NB4 (cell line): ENCODE measurements around the gene KCNH3.

Experiments used
- DNase-seq: peaks from one replicate; pipeline ENCODE4 v3.0.0; 2010; ENCODE audit warnings: low read depth
- H3K4me3 ChIP-seq: one replicate; pipeline ENCODE4 v1.5.1; 2011; ENCODE audit warnings: mild to moderate bottlenecking, low read depth, low read length, moderate library complexity
- MYC ChIP-seq: IDR thresholded peaks from 2 replicates; pipeline ENCODE4 v1.6.1; 2011; ENCODE audit warnings: low read depth, low read length
- POLR2A ChIP-seq: IDR thresholded peaks from 2 replicates; pipeline ENCODE4 v1.6.1; 2011; ENCODE audit warnings: mild to moderate bottlenecking; ENCODE audit not compliant: insufficient read length; ENCODE audit errors: extremely low read depth
- TF ChIP-seq, protein P1 (sequence below): IDR thresholded peaks from 2 replicates; pipeline ENCODE4 v1.6.1; 2011; ENCODE audit warnings: low read depth, low read length
- TF ChIP-seq, protein P2 (sequence below): IDR thresholded peaks from one replicate; pipeline ENCODE4 v1.5.1; 2012; ENCODE audit warnings: low read depth, low read length

Gene KCNH3, protein sequence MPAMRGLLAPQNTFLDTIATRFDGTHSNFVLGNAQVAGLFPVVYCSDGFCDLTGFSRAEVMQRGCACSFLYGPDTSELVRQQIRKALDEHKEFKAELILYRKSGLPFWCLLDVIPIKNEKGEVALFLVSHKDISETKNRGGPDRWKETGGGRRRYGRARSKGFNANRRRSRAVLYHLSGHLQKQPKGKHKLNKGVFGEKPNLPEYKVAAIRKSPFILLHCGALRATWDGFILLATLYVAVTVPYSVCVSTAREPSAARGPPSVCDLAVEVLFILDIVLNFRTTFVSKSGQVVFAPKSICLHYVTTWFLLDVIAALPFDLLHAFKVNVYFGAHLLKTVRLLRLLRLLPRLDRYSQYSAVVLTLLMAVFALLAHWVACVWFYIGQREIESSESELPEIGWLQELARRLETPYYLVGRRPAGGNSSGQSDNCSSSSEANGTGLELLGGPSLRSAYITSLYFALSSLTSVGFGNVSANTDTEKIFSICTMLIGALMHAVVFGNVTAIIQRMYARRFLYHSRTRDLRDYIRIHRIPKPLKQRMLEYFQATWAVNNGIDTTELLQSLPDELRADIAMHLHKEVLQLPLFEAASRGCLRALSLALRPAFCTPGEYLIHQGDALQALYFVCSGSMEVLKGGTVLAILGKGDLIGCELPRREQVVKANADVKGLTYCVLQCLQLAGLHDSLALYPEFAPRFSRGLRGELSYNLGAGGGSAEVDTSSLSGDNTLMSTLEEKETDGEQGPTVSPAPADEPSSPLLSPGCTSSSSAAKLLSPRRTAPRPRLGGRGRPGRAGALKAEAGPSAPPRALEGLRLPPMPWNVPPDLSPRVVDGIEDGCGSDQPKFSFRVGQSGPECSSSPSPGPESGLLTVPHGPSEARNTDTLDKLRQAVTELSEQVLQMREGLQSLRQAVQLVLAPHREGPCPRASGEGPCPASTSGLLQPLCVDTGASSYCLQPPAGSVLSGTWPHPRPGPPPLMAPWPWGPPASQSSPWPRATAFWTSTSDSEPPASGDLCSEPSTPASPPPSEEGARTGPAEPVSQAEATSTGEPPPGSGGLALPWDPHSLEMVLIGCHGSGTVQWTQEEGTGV

DNA sequence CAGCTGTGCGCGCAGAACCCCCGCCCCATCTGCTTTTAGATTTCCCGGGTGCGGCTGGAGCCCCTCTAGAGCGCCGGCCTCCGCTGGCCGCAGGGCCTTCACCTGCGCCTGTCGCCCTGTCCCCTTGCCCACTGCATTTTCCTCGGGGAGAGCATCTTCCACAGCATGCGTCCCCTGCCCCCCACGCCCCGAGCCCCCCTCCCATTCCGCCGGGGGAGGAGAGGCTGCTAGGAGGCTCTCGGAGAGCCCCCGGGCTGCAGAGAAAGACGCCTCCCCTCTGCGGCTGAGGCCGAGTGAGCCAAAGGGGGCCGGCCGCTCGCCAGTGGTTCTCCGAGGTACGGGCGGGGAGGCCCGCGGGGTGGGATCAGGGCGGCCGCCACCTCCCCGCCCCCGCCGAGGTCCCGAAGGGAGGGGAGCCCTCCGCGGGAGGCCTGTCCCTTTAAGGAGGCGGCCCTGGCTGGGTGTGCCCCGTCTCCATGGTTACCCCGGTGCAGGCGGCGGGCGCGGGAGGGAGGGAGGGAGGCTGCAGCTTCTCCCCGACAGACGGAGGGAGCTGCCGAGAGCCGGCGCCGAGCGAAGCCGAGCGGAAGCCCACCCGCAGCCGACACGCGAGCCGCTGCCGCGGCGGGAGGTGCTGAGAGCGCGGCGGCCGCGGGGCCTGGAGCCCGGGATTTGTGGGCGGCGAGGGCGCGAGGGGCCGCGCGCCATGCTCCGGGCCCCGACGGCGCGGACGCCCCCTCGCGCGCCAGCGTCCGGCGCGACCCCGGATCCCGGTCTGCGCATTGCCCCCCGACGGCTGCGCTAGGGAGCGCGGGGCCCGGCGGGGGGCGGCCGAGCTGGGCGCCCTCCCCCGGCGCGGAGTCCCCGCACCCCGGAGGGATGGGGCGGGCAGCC is at the start of gene KCNH3:
KCNH3 (plus strand) TSS at position 521 of the 894 bp plus-strand sequence. CDS start 387 bp downstream, outside the sequence.
- DNase-seq, result peak; percentile 87
- TF ChIP-seq MYC, result no peak
- TF ChIP-seq POLR2A, result no peak
- TF ChIP-seq, protein P1, sequence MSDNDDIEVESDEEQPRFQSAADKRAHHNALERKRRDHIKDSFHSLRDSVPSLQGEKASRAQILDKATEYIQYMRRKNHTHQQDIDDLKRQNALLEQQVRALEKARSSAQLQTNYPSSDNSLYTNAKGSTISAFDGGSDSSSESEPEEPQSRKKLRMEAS, result no peak
- TF ChIP-seq, protein P2, sequence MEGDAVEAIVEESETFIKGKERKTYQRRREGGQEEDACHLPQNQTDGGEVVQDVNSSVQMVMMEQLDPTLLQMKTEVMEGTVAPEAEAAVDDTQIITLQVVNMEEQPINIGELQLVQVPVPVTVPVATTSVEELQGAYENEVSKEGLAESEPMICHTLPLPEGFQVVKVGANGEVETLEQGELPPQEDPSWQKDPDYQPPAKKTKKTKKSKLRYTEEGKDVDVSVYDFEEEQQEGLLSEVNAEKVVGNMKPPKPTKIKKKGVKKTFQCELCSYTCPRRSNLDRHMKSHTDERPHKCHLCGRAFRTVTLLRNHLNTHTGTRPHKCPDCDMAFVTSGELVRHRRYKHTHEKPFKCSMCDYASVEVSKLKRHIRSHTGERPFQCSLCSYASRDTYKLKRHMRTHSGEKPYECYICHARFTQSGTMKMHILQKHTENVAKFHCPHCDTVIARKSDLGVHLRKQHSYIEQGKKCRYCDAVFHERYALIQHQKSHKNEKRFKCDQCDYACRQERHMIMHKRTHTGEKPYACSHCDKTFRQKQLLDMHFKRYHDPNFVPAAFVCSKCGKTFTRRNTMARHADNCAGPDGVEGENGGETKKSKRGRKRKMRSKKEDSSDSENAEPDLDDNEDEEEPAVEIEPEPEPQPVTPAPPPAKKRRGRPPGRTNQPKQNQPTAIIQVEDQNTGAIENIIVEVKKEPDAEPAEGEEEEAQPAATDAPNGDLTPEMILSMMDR, result no peak
- H3K4me3 ChIP-seq, result peak within 1 kb of the TSS; percentile 32

DNA sequence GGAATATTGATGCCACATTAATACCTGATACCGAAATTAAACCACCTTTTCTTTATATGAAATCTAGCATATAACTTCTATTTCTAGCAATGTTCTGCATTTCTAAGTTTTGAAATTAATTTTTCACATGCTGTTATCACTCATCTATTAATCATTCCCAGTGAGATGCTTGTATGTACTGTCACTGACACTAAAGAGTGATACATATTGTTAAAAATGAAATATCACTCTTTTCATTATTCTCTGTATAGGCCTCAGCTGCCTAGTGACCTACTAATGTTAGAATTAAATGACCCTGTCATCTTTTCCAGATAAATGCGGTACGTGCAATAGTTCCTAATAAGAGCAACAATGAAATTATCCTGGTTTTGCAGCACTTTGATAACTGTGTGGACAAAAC is 49.7 kb upstream of the KCNH3 start:
- TF ChIP-seq POLR2A, result no peak
- TF ChIP-seq, protein P2, result no peak
- TF ChIP-seq MYC, result no peak
- TF ChIP-seq, protein P1, result no peak
- no peak overlapping the region for H3K4me3 ChIP-seq
- no peak for DNase-seq

DNA sequence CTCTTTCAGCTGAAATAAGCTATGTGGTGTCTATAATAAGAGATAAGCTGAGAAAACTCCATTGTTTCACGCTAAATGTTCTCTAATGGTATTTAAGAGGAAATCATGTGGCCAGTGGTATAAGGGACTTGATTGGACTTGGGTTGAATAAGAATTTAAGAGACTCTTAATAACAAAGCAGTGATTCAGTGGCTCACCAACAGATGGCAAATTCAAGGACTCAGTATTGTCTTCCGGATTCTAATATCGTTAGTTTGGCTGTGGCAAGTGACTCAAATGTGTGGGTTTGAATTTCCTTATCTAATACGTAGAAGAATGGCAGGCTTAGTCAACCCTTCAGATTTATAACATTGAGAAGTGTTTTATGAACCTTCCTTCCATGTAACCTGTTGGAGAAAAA is 49.1 kb upstream of the KCNH3 start:
- no peak for DNase-seq

DNA sequence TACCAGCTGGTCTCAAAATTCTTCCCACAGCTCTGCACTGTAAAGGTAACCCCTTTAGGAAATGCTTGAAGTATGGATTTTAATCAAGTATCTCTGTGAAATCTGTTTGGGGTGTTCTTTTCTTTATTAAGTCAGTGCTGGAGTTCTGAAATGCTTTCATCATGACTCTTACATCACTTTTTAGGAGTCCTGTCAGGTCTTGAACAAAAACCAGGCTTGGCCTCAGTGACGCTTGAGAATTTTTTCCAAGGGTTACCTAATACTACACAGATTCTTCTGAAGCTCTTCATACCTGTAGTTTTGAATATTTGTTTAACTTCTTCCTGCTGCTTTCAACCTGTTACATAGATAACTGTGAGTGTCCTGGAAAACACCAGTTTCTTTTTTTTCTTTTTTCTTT is 47.0 kb upstream of the KCNH3 start:
- TF ChIP-seq POLR2A (no peak), MYC (no peak)
- TF ChIP-seq, protein P2, result no peak
- TF ChIP-seq, protein P1, result no peak
- DNase-seq, result no peak
- H3K4me3 ChIP-seq, result no peak overlapping the region

More for the DNA sequence above, 49.1 kb upstream of the KCNH3 start:
- TF ChIP-seq POLR2A, result no peak
- no peak for TF ChIP-seq MYC
- TF ChIP-seq, protein P1, result no peak
- TF ChIP-seq, protein P2, result no peak
- H3K4me3 ChIP-seq, result no peak overlapping the region

DNA sequence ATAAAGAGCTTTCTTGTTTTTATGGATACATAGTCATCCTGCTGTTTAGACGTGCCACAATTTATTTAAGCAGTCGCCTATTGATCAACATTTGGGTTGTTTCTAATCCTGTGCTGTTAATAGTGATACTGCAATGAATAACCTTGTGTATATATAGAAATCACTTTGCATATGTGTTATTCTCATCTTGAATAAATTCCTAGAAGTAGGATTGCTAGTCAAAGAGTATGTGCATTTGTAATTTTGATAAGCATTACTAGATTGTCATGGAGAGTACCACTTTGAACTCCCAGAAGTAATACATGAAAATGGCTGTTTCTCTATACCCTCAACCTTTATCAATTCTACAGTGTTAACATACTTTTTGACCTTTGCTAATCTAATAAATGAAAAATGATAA is 44.9 kb upstream of the KCNH3 start:
- no peak for TF ChIP-seq POLR2A
- TF ChIP-seq, protein P1, result no peak
- no peak overlapping the region for H3K4me3 ChIP-seq
- DNase-seq, result no peak
